A673 (cell line): Measurements from ENCODE around the gene SIX1. TPM values are rescaled to one million over a fixed set of nuclear protein-coding genes. Genes with fewer than 3 reads are reported as not detected.

Experiments used
- BruUV-seq: library from RNA; stranded (reverse); fragments of 400-500 nt; replicated peaks from 2 replicates; lab custom pipeline; 2021; lab: Mats Ljungman, UMichigan
- CTCF ChIA-PET: fragments of 300-600 bp; sonication (Branson Sonifier 250); formaldehyde crosslinking; loops from one replicate; lab custom pipeline; 2022; ENCODE audit warnings: antibody characterized with exemption; lab: Charles Lee
- POLR2A ChIA-PET: fragments of 300-600 bp; sonication (Branson Sonifier 250); formaldehyde crosslinking; loops from one replicate; lab custom pipeline; 2022; ENCODE audit warnings: antibody characterized with exemption; ENCODE audit not compliant: low non-redundant PET; lab: Charles Lee
- DNase-seq: peaks from one replicate; pipeline ENCODE4 v3.0.0-alpha.2; 2015; ENCODE audit warnings: low spot score
- H3K27ac ChIP-seq: fragments of 200-600 bp; sonication (generic); 2 replicates; pipeline ENCODE4 v1.5.1; 2016; ENCODE audit warnings: mixed run types, low read depth, mild to moderate bottlenecking, mixed read lengths, antibody characterized with exemption, low read length; ENCODE audit not compliant: poor library complexity, severe bottlenecking
- H3K27me3 ChIP-seq: fragments of 200-600 bp; sonication (generic); replicated peaks from 2 replicates; pipeline ENCODE4 v1.6.1; 2017; ENCODE audit warnings: mixed run types, low read depth, mild to moderate bottlenecking, mixed read lengths, antibody characterized with exemption, low read length; ENCODE audit not compliant: insufficient read depth, poor library complexity
- H3K36me3 ChIP-seq: fragments of 200-600 bp; sonication (generic); 2 replicates; pipeline ENCODE4 v1.6.1; 2016; ENCODE audit warnings: mixed run types, mild to moderate bottlenecking, mixed read lengths, antibody characterized with exemption, low read length; ENCODE audit not compliant: insufficient read depth, poor library complexity, severe bottlenecking
- H3K4me1 ChIP-seq: fragments of 200-600 bp; sonication (generic); 2 replicates; pipeline ENCODE4 v1.6.1; 2017; ENCODE audit warnings: mixed run types, mild to moderate bottlenecking, mixed read lengths, antibody characterized with exemption, low read length; ENCODE audit not compliant: insufficient read depth, poor library complexity, severe bottlenecking
- H3K4me3 ChIP-seq: fragments of 200-600 bp; sonication (generic); 2 replicates; pipeline ENCODE4 v1.5.1; 2016; ENCODE audit warnings: low read depth, mixed run types, mild to moderate bottlenecking, mixed read lengths, low read length; ENCODE audit not compliant: poor library complexity, severe bottlenecking
- H3K9me3 ChIP-seq: fragments of 200-600 bp; sonication (generic); 2 replicates; pipeline ENCODE4 v1.6.1; 2016; ENCODE audit warnings: mixed run types, low read depth, mild to moderate bottlenecking, mixed read lengths, antibody characterized with exemption, low read length; ENCODE audit not compliant: poor library complexity, severe bottlenecking
- CTCF ChIP-seq: fragments of 300-800, 200-600 bp; sonication (generic); conservative IDR thresholded peaks from 2 replicates; pipeline ENCODE4 v1.5.1; 2017; ENCODE audit warnings: low read depth, mild to moderate bottlenecking, antibody characterized with exemption, low read length, moderate library complexity, mixed read lengths
- EZH2 ChIP-seq: fragments of 200-600 bp; sonication (generic); IDR thresholded peaks from 2 replicates; pipeline ENCODE4 v1.6.1; 2017; ENCODE audit warnings: borderline replicate concordance, low read depth, mild to moderate bottlenecking, mixed read lengths, antibody characterized with exemption, low read length; ENCODE audit not compliant: poor library complexity, severe bottlenecking
- intact Hi-C: fragments of 100-400 bp; cut with micrococcal nuclease; formaldehyde crosslinking; loops from one replicate; pipeline ENCODE4 v1.10.0; 2022; ENCODE audit not compliant: unreplicated experiment
- total RNA-seq: library from RNA; stranded (reverse); gene quantifications from 2 replicates; pipeline ENCODE4 v1.2.3, GENCODE V29; 2021

Gene SIX1
- total RNA-seq, 1 experiment from 2014 or later = 24.0 TPM

GRCh38 chr14:60668431-60669112, 19.3 kb upstream of the SIX1 start:
- no peak for TF ChIP-seq EZH2
- TF ChIP-seq CTCF = no peak
- no TSS peak for BruUV-seq

GRCh38 chr14:60665177-60665550, 15.9 kb upstream of the SIX1 start:
- TF ChIP-seq EZH2 = no peak
- TF ChIP-seq CTCF = no peak
- intact Hi-C loops = no loop called here
- Histone ChIP-seq H3K36me3 (no peaks in the 10 kb centered on the region), H3K27ac (no peak overlapping the region), H3K9me3 (no peaks in the 10 kb centered on the region), H3K4me3 (no peak overlapping the region), H3K27me3 (no peaks in the 10 kb centered on the region), H3K4me1 (peaks cover 9% of the 10 kb centered on the region)
- ChIA-PET CTCF (no interaction called here), POLR2A (no interaction called here)
- no TSS peak for BruUV-seq
- no peak for DNase-seq

More at GRCh38 chr14:60668431-60669112, 19.3 kb upstream of the SIX1 start:
- no peak overlapping the region for H3K4me3 ChIP-seq
- no peaks in the 10 kb centered on the region for H3K36me3 ChIP-seq
- H3K4me1 ChIP-seq = no peaks in the 10 kb centered on the region
- H3K27ac ChIP-seq = no peak overlapping the region
- H3K9me3 ChIP-seq = no peaks in the 10 kb centered on the region
- ChIA-PET CTCF (no interaction called here), POLR2A (no interaction called here)
- H3K27me3 ChIP-seq = no peaks in the 10 kb centered on the region
- no peak for DNase-seq
- intact Hi-C loops = no loop called here

GRCh38 chr14:60662982-60663381, 13.7 kb upstream of the SIX1 start:
- H3K9me3 ChIP-seq = no peaks in the 10 kb centered on the region
- ChIA-PET CTCF (no interaction called here), POLR2A (no interaction called here)
- no TSS peak for BruUV-seq
- H3K27me3 ChIP-seq = no peaks in the 10 kb centered on the region
- no peak overlapping the region for H3K4me3 ChIP-seq
- H3K27ac ChIP-seq = no peak overlapping the region
- no peaks in the 10 kb centered on the region for H3K36me3 ChIP-seq
- DNase-seq = peak; percentile 59
- intact Hi-C loops = no loop called here
- TF ChIP-seq EZH2 (no peak), CTCF (no peak)
- H3K4me1 ChIP-seq = peaks cover 29% of the 10 kb centered on the region
